Measurements from ENCODE around the gene AGRN.
"Not testable (repeated sequence)": the region's sequence is repeated elsewhere in the genome, so short reads cannot be mapped to it uniquely, and the experiment has no call there.

AGRN gene

GRCh38 chr1:1098681-1099421, 78.9 kb downstream of the AGRN start:
- DNase-seq, result no peak

GRCh38 chr1:1099506-1100183, 79.7 kb downstream of the AGRN start:
- DNase-seq, result no peak

GRCh38 chr1:1100296-1100695, 80.4 kb downstream of the AGRN start:
- no peak for DNase-seq

GRCh38 chr1:1101503-1101902, 81.6 kb downstream of the AGRN start:
- no peak for DNase-seq

- not testable (repeated sequence) for DNase-seq
Observed at GRCh38 chr1:1104152-1104551, 84.2 kb downstream of the AGRN start.
